ENCODE results near the gene MTRF1.

Gene MTRF1

DNA sequence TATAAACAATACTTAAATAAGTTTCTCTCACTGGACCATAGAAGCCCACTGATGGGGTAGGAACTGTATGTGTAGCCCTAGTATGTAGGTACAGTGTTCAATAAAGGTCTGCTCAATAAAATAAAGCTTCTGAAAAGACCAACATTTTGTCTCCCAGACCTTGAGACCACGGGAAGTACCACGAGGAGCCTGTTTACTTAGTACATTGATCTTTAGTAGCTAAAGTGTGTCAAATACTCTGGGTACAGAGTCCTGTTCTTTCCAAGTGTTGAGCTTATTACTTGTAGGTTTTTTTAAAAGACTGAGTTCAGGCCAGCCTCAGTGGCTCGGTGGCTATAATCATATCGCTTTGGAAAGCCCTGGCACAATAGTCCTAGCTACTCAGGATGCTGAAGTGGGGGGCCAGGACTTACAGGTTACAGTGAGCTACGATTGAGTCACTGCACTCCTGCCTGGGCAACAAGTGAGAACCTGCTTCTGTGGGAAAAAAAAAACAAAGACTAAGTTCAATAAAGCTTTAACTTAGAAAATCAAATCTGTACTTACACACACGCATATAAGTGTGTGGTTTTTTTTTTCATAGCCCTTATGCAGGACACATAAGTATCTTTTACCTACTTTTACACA, 3.4 kb downstream of the MTRF1 start:
- no peak overlapping the region for H3K4me3 ChIP-seq (ENCODE audit: low read length)
- no peak for TF ChIP-seq ZNF274 (IDR thresholded peaks at IDR 0.05; ENCODE audit: low read depth, low read length)

DNA sequence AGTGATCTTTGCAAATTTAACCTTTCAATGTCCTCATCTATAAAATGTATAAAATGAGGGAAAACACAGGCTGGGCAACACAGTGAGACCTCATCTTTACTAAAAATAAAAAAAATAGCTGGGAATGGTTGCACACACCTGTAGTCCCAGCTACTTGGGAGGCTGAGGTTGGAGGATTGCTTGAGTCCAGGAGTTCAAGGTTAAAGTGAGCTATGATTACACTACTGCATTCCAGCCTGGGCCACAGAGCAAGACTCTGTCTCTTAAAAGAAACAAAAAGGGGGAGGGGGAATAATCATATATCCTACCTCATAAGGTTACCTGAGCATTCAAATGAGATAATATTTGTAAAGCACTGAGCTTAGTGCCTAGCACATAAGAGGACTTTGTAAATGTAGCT, 5.8 kb downstream of the MTRF1 start:
- TF ChIP-seq ZNF274 (IDR thresholded peaks at IDR 0.05; ENCODE audit: low read depth, low read length), result no peak
- no peak overlapping the region for H3K4me3 ChIP-seq (ENCODE audit: low read length)

DNA sequence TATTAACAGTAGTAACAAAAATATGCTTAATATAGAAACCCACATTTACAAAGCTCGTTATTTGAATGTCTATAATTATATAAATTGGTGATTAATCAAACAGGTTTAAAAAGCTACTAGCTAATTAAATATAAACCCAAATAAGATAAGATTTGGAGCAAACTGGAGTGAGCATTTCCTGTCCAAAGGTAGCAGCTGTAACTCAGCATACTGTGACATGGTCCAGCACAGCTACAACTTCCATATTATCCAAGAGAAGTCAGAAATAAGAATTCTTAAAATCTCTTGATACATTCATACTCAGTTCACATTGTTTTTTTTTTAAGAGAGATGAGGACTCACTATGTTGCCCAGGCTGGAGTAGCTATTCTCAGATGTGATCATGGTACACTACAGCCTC, 8.5 kb downstream of the MTRF1 start:
- TF ChIP-seq ZNF274 (IDR thresholded peaks at IDR 0.05; ENCODE audit: low read depth, low read length), result no peak
- no peak overlapping the region for H3K4me3 ChIP-seq (ENCODE audit: low read length)

DNA sequence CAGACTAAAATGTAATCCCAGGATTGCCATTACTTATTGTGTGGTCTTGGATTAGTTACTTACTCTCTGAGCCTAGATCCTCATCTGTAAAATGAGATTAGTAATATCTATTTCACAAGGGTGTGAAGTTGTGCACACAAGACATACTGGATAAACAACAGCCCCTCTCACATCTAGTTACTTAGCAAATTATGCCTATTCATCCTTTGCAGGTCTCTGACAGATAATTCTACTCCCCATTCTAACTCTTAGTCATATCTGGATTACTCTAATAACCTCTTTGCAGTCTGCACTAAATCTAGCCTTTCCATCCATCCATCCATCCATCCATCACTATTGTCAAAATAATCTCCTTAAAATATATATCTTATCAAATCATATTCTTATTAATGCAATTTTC, 12.4 kb downstream of the MTRF1 start:
- no peak for TF ChIP-seq ZNF274 (IDR thresholded peaks at IDR 0.05; ENCODE audit: low read depth, low read length)
- H3K4me3 ChIP-seq (ENCODE audit: low read length), result no peak overlapping the region

DNA sequence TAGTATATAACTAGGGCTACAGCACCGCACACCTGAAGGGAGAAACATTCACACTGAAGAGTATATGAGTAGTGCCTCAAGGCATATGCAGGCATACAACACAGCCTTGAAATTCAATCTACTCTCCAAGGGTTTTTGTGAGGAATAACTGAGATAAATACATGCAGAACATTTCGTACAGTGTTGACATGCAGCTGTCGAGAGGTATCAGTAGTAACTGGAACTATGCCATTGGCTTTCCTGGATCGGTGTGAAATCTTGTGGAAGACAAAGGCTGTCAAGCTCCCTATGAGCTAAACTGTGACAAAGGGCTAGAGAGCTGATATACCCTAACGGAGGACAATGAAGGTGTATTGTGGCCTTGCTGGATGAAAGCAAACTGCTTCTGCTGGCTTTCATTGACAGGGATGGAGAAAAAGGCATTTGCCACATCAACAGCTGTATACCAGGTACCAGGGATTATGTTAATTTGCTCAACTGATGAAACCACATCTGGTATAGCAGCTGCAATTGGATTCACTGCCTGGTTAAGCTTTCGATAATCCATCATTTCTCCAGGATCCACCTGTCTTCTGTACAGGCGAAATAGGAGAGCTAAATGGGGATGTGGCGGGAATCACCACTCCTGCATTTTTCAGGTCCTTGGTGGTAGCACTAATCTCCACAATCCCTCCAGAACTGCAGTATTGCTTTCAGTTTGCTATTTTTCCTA, 16.3 kb downstream of the MTRF1 start:
- H3K4me3 ChIP-seq (ENCODE audit: low read length), result no peak overlapping the region
- no peak for TF ChIP-seq ZNF274 (IDR thresholded peaks at IDR 0.05; ENCODE audit: low read depth, low read length)

DNA sequence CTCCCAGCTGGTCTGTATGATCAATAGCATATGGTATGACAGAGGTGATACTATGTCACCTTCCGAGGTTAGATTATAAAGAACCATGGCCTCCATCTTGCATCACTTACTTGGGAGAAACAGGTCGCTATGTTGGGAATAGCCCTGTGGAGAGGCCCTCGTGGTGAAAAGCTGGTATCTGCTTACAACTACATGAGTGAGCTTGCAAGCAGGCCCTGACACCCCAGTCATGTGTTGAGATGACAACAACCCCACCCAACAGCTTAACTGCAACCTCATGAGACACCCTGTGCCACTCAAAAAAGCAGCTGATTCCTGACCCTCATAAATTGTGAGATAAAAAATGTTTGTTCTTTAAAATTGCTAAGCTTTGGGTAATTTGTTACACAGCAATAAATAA, 18.8 kb downstream of the MTRF1 start:
- no peak overlapping the region for H3K4me3 ChIP-seq (ENCODE audit: low read length)
- no peak for TF ChIP-seq ZNF274 (IDR thresholded peaks at IDR 0.05; ENCODE audit: low read depth, low read length)

DNA sequence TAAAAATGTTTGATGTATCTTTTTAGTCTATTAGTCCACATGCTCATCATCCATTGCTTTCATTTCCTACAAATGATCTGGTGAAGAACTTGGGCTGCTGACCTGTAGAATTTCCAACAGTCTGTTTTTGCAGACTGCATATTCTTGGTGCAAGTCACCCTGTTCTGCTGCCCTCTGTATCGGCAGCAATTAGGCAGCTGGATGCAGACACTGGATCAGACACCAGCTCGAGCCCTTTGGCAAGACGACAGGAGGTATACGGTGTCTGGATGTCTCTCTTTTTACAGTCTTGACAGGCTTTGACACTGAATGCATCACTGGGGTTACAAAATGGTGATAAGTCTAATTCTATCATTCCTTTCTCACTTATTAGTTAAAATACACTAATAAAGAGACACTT, 21.8 kb downstream of the MTRF1 start:
- TF ChIP-seq ZNF274 (IDR thresholded peaks at IDR 0.05; ENCODE audit: low read depth, low read length), result no peak
- H3K4me3 ChIP-seq (ENCODE audit: low read length), result no peak overlapping the region

DNA sequence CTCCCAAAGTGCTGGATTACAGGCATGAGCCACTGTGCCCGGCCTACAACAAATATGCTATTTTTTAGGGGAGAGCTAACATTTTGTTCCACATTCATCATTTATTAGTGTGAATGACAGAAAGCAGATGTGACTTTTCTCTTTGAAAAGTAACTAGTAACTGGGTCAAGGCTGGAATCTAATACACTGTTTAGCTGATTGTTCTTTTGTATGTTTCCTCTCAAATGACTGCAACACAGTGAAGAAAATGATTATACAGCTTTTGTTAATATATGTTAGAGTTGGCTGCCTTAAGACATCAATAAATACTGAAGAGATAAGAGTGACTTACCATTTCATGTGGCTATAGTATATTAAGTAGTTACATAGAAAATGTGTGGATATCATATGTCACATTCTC, 27.0 kb downstream of the MTRF1 start:
- no peak overlapping the region for H3K4me3 ChIP-seq (ENCODE audit: low read length)
- TF ChIP-seq ZNF274 (IDR thresholded peaks at IDR 0.05; ENCODE audit: low read depth, low read length), result no peak

DNA sequence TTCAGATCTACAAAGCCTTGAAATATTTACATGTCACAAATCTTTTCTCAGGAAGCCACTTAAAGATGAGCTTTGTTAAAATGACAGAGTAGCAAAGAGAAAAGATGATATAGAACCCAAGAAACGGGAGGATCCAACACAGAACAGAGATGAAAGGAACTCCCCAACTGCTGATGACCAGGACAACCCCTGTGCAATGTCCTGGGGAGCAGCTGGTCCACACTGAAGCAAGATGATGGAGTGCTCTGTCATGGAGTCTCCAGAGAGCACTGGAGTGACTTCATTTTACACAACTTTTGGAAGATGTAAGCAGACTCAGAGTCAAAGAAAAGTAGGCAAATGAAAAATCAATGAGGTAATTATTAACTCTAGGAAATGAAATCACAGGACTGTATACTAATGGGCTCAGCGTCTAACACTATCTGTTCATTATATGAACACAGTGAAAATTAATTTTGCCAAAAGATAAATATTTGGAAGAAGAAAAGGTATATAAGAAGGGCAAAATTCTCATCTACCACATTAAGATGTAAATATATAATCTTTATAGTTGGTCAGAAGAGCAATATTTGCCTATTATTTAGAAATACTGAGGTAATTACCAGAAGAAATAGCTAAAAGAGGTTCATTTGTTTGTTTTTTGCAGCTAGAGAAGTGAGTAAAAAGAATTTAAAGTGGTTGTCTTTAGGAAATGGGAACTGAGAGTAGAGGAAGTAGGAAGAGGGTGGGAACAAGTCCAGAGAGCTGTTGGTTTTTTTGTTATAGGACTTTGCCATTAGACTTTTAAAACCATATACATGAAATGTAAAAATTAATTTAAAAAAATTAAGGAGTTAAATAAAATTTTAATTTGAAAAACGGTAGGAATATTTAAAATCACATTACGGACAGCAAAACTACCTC, 30.5 kb downstream of the MTRF1 start:
- TF ChIP-seq ZNF274 (IDR thresholded peaks at IDR 0.05; ENCODE audit: low read depth, low read length), result no peak
- no peak overlapping the region; the same call in 1 of the 2 replicates for H3K4me3 ChIP-seq (ENCODE audit: low read length)

DNA sequence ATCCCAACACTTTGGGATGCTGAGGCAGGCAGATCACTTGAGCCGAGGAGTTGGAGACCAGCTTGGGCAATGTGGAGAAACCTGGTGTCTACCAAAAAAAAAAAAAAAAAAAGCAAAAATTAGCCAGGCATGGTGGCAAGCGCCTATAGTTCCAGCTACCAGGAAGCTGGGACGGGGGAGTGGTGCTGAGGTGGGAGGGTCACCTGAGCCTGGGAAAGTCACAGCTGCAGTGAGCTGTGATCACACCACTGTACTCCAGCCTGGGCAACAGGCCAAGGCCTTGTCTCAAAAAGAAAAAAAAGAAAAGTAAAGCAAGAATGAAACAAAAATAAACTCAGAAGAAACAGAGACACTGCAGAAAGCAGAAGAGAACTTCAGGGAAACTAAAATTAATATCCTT, 31.6 kb downstream of the MTRF1 start:
- TF ChIP-seq ZNF274 (IDR thresholded peaks at IDR 0.05; ENCODE audit: low read depth, low read length), result no peak
- no peak overlapping the region for H3K4me3 ChIP-seq (ENCODE audit: low read length)

DNA sequence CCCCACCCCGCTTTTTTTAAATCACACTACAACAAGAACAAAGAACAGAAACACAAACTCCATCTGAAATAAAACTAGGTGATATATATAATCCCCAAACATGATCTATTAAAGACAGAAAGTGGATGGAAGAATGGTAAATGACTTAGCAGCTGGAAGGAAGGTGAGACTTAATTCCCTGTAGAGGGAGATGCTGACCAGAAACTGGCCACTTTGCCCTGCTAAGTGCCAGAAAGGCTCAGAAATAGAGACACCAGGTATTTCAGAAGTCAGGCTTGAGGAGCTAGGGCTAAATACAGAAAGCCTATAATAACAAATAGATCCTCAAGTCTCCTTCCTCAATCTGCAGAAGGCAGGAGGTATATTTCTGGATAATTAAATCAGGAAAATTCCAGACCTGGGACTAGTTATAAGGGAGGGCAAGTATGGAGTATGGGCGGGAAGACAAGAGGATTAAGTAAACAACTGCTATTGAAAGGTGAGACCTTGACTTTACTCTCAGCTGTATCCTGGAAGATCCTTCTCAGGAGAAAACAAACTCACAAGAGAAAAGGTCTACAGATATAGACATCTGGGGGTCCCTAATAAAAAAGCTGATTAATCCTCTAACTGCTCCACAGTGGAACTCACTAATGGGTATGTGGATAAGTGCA, 32.2 kb downstream of the MTRF1 start:
- no peak overlapping the region for H3K4me3 ChIP-seq (ENCODE audit: low read length)
- TF ChIP-seq ZNF274 (IDR thresholded peaks at IDR 0.05; ENCODE audit: low read depth, low read length), result no peak

DNA sequence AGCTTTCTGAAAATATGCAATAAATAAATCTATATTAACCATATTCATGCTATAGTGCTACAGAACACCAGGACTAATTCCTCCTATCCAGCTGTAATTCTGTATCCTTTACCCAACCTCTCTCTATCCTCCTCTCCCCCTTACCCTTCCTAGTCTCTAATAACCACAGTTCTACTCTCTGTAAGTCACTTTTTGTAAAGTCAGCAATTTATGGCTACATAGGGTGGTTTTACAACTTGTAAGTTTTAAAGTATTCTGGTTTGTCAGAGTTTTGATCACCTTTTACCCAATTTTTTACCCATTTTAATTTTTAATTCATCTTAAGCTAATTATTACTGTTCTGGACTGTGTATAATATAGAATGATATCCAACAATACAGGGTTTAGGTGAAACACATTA, 34.0 kb downstream of the MTRF1 start:
- no peak overlapping the region for H3K4me3 ChIP-seq (ENCODE audit: low read length)
- TF ChIP-seq ZNF274 (IDR thresholded peaks at IDR 0.05; ENCODE audit: low read depth, low read length), result no peak

DNA sequence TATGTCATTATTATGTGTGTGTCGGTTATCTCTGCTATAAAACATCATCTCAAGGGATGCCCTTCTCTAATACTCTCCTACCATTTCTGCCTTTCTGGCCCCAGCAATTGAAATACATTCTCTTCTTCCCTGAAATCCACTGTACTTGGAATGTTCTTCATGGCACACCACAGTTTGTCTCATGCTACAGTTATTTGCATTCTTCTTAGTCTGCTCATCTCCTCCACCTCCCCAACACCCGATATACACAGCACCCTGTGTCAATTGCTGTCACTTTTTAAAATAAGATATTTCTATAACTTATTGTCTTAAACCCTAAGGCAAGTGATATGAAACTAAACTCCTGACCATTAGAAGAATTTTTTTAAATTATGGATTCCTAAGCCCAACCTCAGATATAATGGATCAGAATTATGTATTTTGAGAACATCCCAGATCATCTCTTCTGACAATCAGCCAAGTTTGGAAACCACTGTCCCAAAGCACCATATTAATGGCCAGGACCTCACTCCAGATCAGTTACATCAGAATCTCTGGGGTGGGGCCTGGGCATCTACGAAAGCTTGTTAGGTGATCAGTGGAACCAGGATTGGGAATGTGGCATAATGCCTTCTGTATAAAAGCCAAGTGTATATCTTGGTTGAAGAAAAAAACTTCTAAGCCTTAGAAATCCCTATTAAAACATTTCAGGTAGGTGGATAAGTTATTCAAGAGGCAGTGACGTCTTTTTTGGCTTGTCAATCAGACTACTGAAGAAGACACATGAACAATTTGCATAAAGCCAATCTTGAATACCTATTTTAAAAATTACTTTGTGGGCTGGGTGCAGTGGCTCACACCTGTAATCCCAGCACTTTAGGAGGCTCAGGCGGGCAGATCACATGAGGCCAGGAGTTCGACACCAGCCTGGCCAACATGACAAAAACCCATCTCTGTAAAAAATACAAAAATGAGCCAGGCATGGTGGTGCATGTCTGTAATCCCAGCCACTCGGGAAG, 39.0 kb downstream of the MTRF1 start:
- no peak overlapping the region for H3K4me3 ChIP-seq (ENCODE audit: low read length)
- TF ChIP-seq ZNF274 (IDR thresholded peaks at IDR 0.05; ENCODE audit: low read depth, low read length), result no peak
